Adrenal gland (tissue), 12 donors: ENCODE measurements around the gene TBC1D32. TPM values are rescaled to one million over a fixed set of nuclear protein-coding genes. Genes with fewer than 3 reads are reported as not detected.

ENCODE experiments used
- DNase-seq, 7 donors: peaks; one replicate each; pipeline ENCODE4 v3.0.0-alpha.2; 2019 to 2020
- H3K27ac ChIP-seq, 5 donors: fragments of 200-600 bp; sonication (generic) in 4 of 5; 1 replicate in 3 of 5; 2 replicates in 2 of 5; pipeline versions ENCODE4 v1.5.1 to v1.8.0; 2016 to 2020; ENCODE audit warnings: mild to moderate bottlenecking in 1 of 5
- H3K27me3 ChIP-seq: fragments of 200-600 bp; 2 replicates; pipeline ENCODE4 v1.8.0; 2021
- H3K36me3 ChIP-seq, 2 donors: fragments of 200-600 bp; replicated peaks in 1 of 2; 1 replicate in 1 of 2; 2 replicates in 1 of 2; pipeline versions ENCODE4 v1.5.1 to v1.8.0; 2018 to 2022
- H3K4me1 ChIP-seq, 2 donors: fragments of 200-600 bp; replicated peaks in 1 of 2; 1 replicate in 1 of 2; 2 replicates in 1 of 2; pipeline versions ENCODE4 v1.5.1 to v1.8.0; 2018 to 2021
- H3K4me3 ChIP-seq, 4 donors: fragments of 200-600 bp; sonication (generic) in 3 of 4; one replicate each; pipeline ENCODE4 v1.5.1; 2016 to 2018
- H3K9me3 ChIP-seq, 3 donors: fragments of 200-600 bp; sonication (generic) in 1 of 3; replicated peaks in 1 of 3; 1 replicate in 2 of 3; 2 replicates in 1 of 3; pipeline versions ENCODE4 v1.5.1 to v1.8.0; 2016 to 2021
- POLR2A ChIP-seq, 2 donors: fragments of 450-650 bp; IDR thresholded peaks; one replicate each; pipeline ENCODE4 v1.6.1; 2017; ENCODE audit warnings: antibody characterized with exemption in 2 of 2, mild to moderate bottlenecking in 2 of 2, moderate library complexity in 1 of 2
- WGBS, 4 donors: extraction: QIAGEN DNeasy Blood & Tissue Kit in 2 of 4; methylation state at CpG; one replicate each; pipeline versions ENCODE4 v1.1.5 to v1.1.7; 2013 to 2017; 5-methylcytosine and 5-hydroxymethylcytosine counted together
- intact Hi-C, 2 donors: fragments of 100-400 bp; cut with DNase I; formaldehyde crosslinking; loops; one replicate each; pipeline versions ENCODE4 v1.14.1 to v1.15.0; 2022 to 2023
- polyA plus RNA-seq, 3 donors: library from polyadenylated mRNA; stranded (reverse); fragments of 200-250 nt in 2 of 3; fragments of 350-450 nt in 1 of 3; fragmentation: Illumina TruSeq in 1 of 3; extraction: RNeasy Lipid Tissue Mini Kit (QIAGEN cat#74804) in 1 of 3; gene quantifications; one replicate each; pipeline ENCODE4 v1.2.3, GENCODE V29; 2013 to 2014
- total RNA-seq, 9 donors: library from RNA; depleted of rRNA in 4 of 9; stranded (reverse); fragments of >200 nt in 4 of 9; fragments of 120-200 nt in 1 of 9; fragmentation: NEBNext Ultra II Directional in 1 of 9; extraction: Animal tissue kit (Norgen Biotek cat#: 25700) in 1 of 9; gene quantifications; one replicate each; pipeline versions ENCODE4 v1.1.0 to v1.2.4, GENCODE V29; 2013 to 2023
- TF ChIP-seq, protein P1 (sequence below), 6 experiments: fragments of 450-650 bp in 4 of 6; fragments of 200-600 bp in 2 of 6; sonication (generic) in 1 of 6; IDR thresholded peaks; 1 replicate in 5 of 6; 2 replicates in 1 of 6; pipeline versions ENCODE4 v1.5.1 to v1.8.0; 2016 to 2021; ENCODE audit warnings: antibody characterized with exemption in 6 of 6, mild to moderate bottlenecking in 2 of 6, moderate library complexity in 1 of 6
- donor health status: healthy with polysubstance abuse.
- donor health status: Bipolar disorder and iron deficiency.
- donor health status: DM: yes; HTN: yes; CAD: no.
- donor health status: DM: no; HTN: no; CAD: no.
- donor health status: DM: no; HTN: no; CAD: no.
- donor health status: DM: yes; HTN: yes; CAD: no.

TBC1D32 gene
- total and polyA plus RNA-seq, 12 donors: 1.9 to 41.5 (median 9.0) TPM

DNA sequence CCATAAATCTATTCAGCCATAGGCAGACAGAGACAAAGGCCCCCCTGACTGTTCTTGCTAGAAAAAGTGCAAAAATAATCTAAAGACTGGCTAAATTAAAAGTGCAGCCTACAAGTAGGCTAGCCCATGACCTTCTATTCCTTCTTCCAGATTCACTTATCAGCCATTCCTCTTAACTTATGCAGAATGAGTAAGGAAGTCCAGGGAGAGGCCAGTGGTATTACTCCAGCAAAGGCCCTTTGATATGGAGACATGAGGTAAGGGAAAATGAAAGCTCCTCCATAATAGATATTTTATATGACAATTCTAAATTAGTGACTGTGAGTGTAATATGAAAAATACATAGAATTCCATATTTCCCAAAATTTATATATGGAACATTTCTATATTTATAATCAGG is 199.4 kb downstream of the TBC1D32 start:
- Histone ChIP-seq H3K27ac (no peak overlapping the region), H3K36me3 (no peaks in the 10 kb centered on the region), H3K9me3 (no peaks in the 10 kb centered on the region), H3K4me3 (no peak overlapping the region), H3K4me1 (no peaks in the 10 kb centered on the region), H3K27me3 (no peaks in the 10 kb centered on the region)
- TF ChIP-seq, protein P1, sequence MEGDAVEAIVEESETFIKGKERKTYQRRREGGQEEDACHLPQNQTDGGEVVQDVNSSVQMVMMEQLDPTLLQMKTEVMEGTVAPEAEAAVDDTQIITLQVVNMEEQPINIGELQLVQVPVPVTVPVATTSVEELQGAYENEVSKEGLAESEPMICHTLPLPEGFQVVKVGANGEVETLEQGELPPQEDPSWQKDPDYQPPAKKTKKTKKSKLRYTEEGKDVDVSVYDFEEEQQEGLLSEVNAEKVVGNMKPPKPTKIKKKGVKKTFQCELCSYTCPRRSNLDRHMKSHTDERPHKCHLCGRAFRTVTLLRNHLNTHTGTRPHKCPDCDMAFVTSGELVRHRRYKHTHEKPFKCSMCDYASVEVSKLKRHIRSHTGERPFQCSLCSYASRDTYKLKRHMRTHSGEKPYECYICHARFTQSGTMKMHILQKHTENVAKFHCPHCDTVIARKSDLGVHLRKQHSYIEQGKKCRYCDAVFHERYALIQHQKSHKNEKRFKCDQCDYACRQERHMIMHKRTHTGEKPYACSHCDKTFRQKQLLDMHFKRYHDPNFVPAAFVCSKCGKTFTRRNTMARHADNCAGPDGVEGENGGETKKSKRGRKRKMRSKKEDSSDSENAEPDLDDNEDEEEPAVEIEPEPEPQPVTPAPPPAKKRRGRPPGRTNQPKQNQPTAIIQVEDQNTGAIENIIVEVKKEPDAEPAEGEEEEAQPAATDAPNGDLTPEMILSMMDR (IDR thresholded peaks at IDR 0.05): no peak
- TF ChIP-seq POLR2A (IDR thresholded peaks at IDR 0.05): no peak
- DNase-seq: no peak
- intact Hi-C loops: no loop called here

DNA sequence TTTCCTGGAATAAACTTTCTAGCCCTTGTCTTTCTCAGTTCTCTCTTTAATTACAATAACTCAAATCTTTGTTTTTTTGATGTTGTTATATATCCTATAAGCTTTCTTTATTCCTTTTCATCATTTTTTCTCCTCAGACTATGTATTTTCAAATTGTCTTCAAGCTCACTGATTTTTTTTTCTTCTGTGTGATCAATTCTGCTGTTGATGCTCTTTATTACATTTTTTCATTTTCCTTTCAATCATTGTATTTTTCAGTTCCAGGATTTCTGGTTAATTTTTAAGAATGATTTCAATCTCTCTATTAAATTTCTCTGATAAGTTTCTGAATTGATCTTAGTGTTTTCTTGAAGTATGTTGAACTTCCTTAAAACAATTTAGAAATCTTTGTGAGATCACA is 209.7 kb downstream of the TBC1D32 start:
- Histone ChIP-seq H3K27me3 (no peaks in the 10 kb centered on the region), H3K36me3 (no peaks in the 10 kb centered on the region), H3K4me3 (no peak overlapping the region), H3K27ac (no peak overlapping the region), H3K9me3 (peaks cover 0 to 17% (median 16%) of the 10 kb centered on the region in 3 donors), H3K4me1 (no peaks in the 10 kb centered on the region)
- DNase-seq: no peak
- TF ChIP-seq POLR2A (IDR thresholded peaks at IDR 0.05): no peak
- TF ChIP-seq, protein P1 (IDR thresholded peaks at IDR 0.05): no peak
- intact Hi-C loops: no loop called here

DNA sequence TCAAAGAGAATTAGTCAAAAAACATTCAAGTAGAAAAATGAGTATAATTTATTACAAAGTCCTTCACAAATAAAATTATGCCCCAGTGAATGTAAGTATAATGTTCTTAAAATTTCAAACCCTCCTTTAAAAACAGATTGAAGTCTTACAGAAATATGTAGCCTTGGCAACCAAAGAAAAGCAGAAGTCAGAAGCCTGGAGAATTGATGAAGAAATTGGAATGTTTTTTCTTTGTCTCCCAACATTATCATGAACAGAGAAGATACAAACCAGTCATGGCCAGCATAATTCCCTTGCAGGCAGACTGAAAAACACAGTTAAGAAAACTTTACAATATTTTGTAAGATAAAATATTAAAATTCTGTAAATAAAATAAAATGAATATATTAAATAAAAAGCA is 221.9 kb downstream of the TBC1D32 start:
- H3K27ac ChIP-seq: no peak overlapping the region
- intact Hi-C loops: no loop called here
- no peaks in the 10 kb centered on the region for H3K4me1 ChIP-seq
- no peak overlapping the region for H3K4me3 ChIP-seq
- H3K36me3 ChIP-seq: no peaks in the 10 kb centered on the region
- TF ChIP-seq, protein P1 (IDR thresholded peaks at IDR 0.05): no peak
- TF ChIP-seq POLR2A (IDR thresholded peaks at IDR 0.05): no peak
- H3K9me3 ChIP-seq: no peaks in the 10 kb centered on the region
- no peaks in the 10 kb centered on the region for H3K27me3 ChIP-seq
- no peak for DNase-seq

DNA sequence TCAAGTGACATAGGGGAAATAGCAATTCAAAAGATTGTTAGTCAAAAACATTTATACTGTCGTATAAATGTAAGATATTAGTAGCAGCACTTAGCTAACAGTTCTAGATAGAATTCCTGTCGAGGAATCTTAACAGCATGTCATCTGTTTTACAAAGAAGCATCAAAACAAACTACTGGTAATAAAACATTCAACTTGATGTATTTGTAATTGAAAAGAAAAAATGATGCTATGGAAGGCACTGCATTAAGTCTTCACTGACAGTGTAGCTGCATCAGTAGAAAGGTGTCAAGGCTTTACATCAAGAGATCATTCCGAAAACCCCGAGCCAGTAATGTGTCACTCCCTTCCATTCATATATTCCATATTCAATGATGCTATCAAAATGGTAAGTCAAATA is 223.5 kb downstream of the TBC1D32 start:
- intact Hi-C loops: no loop called here
- Histone ChIP-seq H3K36me3 (no peaks in the 10 kb centered on the region), H3K27me3 (no peaks in the 10 kb centered on the region), H3K4me1 (no peaks in the 10 kb centered on the region), H3K9me3 (no peaks in the 10 kb centered on the region), H3K4me3 (no peak overlapping the region), H3K27ac (no peak overlapping the region)
- WGBS, 4 donors: 92 to 95% (median 94%) methylated on average over 4 of the region's 4 CpGs
- DNase-seq: no peak
- TF ChIP-seq, protein P1 (IDR thresholded peaks at IDR 0.05): no peak
- no peak for TF ChIP-seq POLR2A (IDR thresholded peaks at IDR 0.05)
